Right lobe of liver (tissue), 6 donors: ENCODE measurements around the gene JAG1. TPM values are rescaled to one million over a fixed set of nuclear protein-coding genes. Genes with fewer than 3 reads are reported as not detected.

Experiments
- ATAC-seq, 4 donors: fragments of 200-7000 bp; cut with Tn5 transposase; one replicate each; pipeline ENCODE4 v1.9.1; 2020; ENCODE audit warnings: mild to moderate bottlenecking in 4 of 4, moderate library complexity in 4 of 4
- DNase-seq, 3 donors: peaks; one replicate each; pipeline ENCODE4 v3.0.0-alpha.2; 2020
- H3K27ac ChIP-seq, 3 donors: fragments of 200-600 bp; one replicate each; pipeline ENCODE4 v1.8.0; 2022
- H3K27me3 ChIP-seq, 2 donors: fragments of 200-600 bp; one replicate each; pipeline ENCODE4 v1.8.0; 2022
- H3K36me3 ChIP-seq, 4 donors: fragments of 200-600 bp; sonication (generic) in 1 of 4; one replicate each; pipeline versions ENCODE4 v1.5.1 to v1.8.0; 2017 to 2022; ENCODE audit warnings: control low read depth in 1 of 4
- H3K4me1 ChIP-seq, 4 donors: fragments of 200-600 bp; sonication (generic) in 1 of 4; one replicate each; pipeline versions ENCODE4 v1.5.1 to v1.8.0; 2017 to 2022; ENCODE audit warnings: control low read depth in 1 of 4
- H3K4me3 ChIP-seq, 3 donors: fragments of 200-600 bp; one replicate each; pipeline ENCODE4 v1.8.0; 2022
- H3K9me3 ChIP-seq, 4 donors: fragments of 200-600 bp; sonication (generic) in 1 of 4; one replicate each; pipeline versions ENCODE4 v1.5.1 to v1.8.0; 2017 to 2022; ENCODE audit warnings: control low read depth in 1 of 4
- POLR2A ChIP-seq: fragments of 450-650 bp; IDR thresholded peaks from one replicate; pipeline ENCODE4 v1.6.1; 2017; ENCODE audit warnings: antibody characterized with exemption, mild to moderate bottlenecking
- WGBS: methylation state at CpG from one replicate; pipeline ENCODE4 v1.1.6; 2018; ENCODE audit warnings: low coverage, low lambda C conversion rate; ENCODE audit not compliant: insufficient coverage; ENCODE audit errors: missing lambda C conversion rate; 5-methylcytosine and 5-hydroxymethylcytosine counted together
- intact Hi-C, 2 donors: fragments of 100-400 bp; cut with DNase I; formaldehyde crosslinking; loops; one replicate each; pipeline versions ENCODE4 v1.11.2 to v1.14.1; 2022
- total RNA-seq, 6 experiments: library from RNA; depleted of rRNA in 2 of 6; stranded (reverse); fragments of >200 nt in 2 of 6; fragmentation: NEBNext Ultra II Directional in 3 of 6; extraction: Animal tissue kit (Norgen Biotek cat#: 25700) in 3 of 6; gene quantifications; one replicate each; pipeline versions ENCODE4 v1.1.0 to v1.2.4, GENCODE V29; 2016 to 2023
- TF ChIP-seq, protein P1 (sequence below), 4 donors: fragments of 200-600 bp in 3 of 4; fragments of 450-650 bp in 1 of 4; IDR thresholded peaks; one replicate each; pipeline versions ENCODE4 v1.5.1 to v1.8.0; 2016 to 2022; ENCODE audit warnings: antibody characterized with exemption in 4 of 4, mild to moderate bottlenecking in 2 of 4
- donor health status: DM: no; HTN: yes; CAD: no.
- donor health status: DM: no; HTN: no; CAD: no.
- donor health status: DM: no; HTN: no; CAD: no.
- donor health status: DM: no; HTN: yes; CAD: no.
- donor health status: DM: no; HTN: yes; CAD: no.

The JAG1 gene
- total RNA-seq, 6 experiments from 2014 or later, result 3.1 to 8.5 (median 6.7) TPM

- no peaks in the 10 kb centered on the region for H3K9me3 ChIP-seq
- H3K27me3 ChIP-seq, result no peaks in the 10 kb centered on the region
- H3K27ac ChIP-seq, result peak overlapping the region; percentile 74 to 96 (median 86)
- peak; percentile 10 to 40 (median 31) for ATAC-seq
- no peak for TF ChIP-seq POLR2A
- TF ChIP-seq, protein P1, sequence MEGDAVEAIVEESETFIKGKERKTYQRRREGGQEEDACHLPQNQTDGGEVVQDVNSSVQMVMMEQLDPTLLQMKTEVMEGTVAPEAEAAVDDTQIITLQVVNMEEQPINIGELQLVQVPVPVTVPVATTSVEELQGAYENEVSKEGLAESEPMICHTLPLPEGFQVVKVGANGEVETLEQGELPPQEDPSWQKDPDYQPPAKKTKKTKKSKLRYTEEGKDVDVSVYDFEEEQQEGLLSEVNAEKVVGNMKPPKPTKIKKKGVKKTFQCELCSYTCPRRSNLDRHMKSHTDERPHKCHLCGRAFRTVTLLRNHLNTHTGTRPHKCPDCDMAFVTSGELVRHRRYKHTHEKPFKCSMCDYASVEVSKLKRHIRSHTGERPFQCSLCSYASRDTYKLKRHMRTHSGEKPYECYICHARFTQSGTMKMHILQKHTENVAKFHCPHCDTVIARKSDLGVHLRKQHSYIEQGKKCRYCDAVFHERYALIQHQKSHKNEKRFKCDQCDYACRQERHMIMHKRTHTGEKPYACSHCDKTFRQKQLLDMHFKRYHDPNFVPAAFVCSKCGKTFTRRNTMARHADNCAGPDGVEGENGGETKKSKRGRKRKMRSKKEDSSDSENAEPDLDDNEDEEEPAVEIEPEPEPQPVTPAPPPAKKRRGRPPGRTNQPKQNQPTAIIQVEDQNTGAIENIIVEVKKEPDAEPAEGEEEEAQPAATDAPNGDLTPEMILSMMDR (IDR thresholded peaks at IDR 0.05), result no peak
- no peaks in the 10 kb centered on the region for H3K4me1 ChIP-seq
- no peaks in the 10 kb centered on the region for H3K36me3 ChIP-seq
- H3K4me3 ChIP-seq, result peak overlapping the region; percentile 69 to 83 (median 74)
- peak; percentile 53 to 63 (median 55) for DNase-seq
- 2% methylated on average over 19 of the region's 73 CpGs for WGBS
- intact Hi-C loops, result no loop called here
These were observed 490 bp downstream of the JAG1 start for GRCh38 chr20:10673176-10673841.

- Histone ChIP-seq H3K36me3 (no peaks in the 10 kb centered on the region), H3K4me1 (no peaks in the 10 kb centered on the region), H3K27me3 (no peaks in the 10 kb centered on the region), H3K27ac (peak overlapping the region; percentile 74 to 96 (median 86)), H3K9me3 (no peaks in the 10 kb centered on the region), H3K4me3 (peak overlapping the region; percentile 69 to 83 (median 74))
- DNase-seq (peak; percentile 68 to 81 (median 76)), ATAC-seq (peak; percentile 24 to 55 (median 30))
- intact Hi-C loops, result no loop called here
- WGBS, result 0% methylated on average over 19 of the region's 47 CpGs
- TF ChIP-seq, protein P1 (IDR thresholded peaks at IDR 0.05), result no peak
These were observed 1.1 kb downstream of the JAG1 start for GRCh38 chr20:10672624-10673127.

DNA sequence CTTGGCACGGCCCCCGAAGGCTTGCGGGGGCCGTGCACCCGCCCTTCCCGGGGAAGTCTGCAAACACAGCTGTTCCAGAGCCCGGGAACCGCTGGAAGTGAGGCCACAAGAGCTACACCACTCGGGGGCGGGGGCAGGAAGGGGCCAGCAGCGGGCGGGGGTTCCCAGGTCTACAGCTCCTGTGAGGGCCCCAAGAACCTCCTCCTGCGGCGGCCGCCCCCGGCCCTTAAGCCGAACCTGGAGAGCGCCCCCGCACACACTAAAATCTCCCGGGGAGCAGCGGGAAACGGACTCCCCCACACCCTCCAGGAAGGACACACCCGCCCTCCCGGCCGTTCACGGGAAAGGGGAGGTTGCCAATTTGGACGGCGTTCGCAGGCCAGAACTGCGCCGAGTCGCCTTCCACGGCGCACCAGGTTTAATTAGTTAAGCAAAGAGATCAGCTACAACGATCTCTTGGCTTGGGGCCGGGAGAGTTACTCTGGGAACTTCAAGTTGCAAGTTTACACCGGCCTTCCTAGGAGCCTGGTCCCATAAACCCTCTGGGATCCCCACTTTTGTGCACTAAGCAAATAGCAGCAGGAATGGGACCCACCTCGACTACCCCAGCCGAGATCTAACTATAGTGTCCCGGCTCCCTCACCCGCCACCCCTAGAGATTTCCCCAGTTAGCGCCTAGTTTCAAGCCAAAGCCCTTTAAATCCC is 1.7 kb downstream of the JAG1 start:
- no peaks in the 10 kb centered on the region for H3K4me1 ChIP-seq

DNA sequence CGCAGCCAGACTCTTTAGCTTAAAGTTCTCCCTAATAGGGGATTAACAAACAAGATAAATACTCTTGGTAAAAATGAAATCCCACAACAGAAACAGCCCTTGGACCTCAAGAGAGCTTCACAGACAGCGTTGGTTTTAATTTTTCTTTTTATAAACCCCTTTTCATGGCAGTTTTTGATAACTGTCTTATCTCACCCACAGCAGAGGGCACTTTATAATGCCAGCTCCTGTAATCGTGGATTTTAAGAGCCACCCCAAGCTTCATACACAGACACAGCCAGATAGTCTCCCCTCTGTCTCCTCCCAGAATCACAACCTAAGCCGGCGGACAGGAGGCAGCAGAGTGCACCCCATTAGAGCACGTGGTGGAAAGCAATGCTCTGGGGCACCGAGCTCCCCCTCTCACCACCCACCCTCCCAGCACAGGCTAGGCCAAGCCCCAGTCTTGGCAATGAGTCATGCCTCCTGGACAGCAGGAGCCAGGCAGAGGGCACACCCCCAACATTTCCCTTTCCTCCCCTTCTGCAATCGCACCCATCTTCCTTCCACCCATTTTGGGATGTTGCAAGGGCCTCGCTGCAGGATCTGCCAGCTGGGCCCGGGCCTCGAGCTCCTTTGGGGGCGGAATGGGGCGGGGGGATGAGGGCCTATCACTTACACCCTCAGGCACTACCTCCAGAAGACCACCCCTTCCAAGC is 2.4 kb downstream of the JAG1 start:
- intact Hi-C loops, result no loop called here

More for the DNA sequence above, 1.7 kb downstream of the JAG1 start:
- DNase-seq, result peak in 2 of 3 donors; percentile 66 to 67
- TF ChIP-seq POLR2A, result no peak
- TF ChIP-seq, protein P1 (IDR thresholded peaks at IDR 0.05), result no peak
- peak; percentile 6 to 32 (median 20) for ATAC-seq
- H3K4me3 ChIP-seq, result peak overlapping the region; percentile 69 to 83 (median 74)
- intact Hi-C loops, result no loop called here
- 0% methylated on average over 2 of the region's 42 CpGs for WGBS
- no peaks in the 10 kb centered on the region for H3K9me3 ChIP-seq
- H3K27ac ChIP-seq, result peak overlapping the region; percentile 74 to 96 (median 86)
- no peaks in the 10 kb centered on the region for H3K36me3 ChIP-seq
- H3K27me3 ChIP-seq, result no peaks in the 10 kb centered on the region

More for the DNA sequence above, 2.4 kb downstream of the JAG1 start:
- ATAC-seq (peak; percentile 3 to 17 (median 9)), DNase-seq (peak; percentile 62 to 72 (median 67))
- Histone ChIP-seq H3K9me3 (no peaks in the 10 kb centered on the region), H3K4me1 (no peaks in the 10 kb centered on the region), H3K27ac (peak overlapping the region; percentile 74 to 96 (median 86)), H3K4me3 (peak overlapping the region; percentile 69 to 83 (median 74)), H3K36me3 (no peaks in the 10 kb centered on the region), H3K27me3 (no peaks in the 10 kb centered on the region)
- TF ChIP-seq POLR2A, result no peak
- TF ChIP-seq, protein P1 (IDR thresholded peaks at IDR 0.05), result peak; percentile 18 to 34 (median 32)
- 19% methylated on average over 7 of the region's 13 CpGs for WGBS
